Measurements from ENCODE around the gene USH2A.

GRCh38 chr1:216154063-216154462 is 269.2 kb downstream of the USH2A start:
- TF ChIP-seq CTCF (IDR thresholded peaks at IDR 0.05) (no peak), EZH2 (IDR thresholded peaks at IDR 0.05) (no peak), EZH2phosphoT487 (IDR thresholded peaks at IDR 0.05) (no peak)
